Neural progenitor cell (in vitro differentiated cells): ENCODE results near the gene TLE4. TPM values are rescaled to one million over a fixed set of nuclear protein-coding genes. Genes with fewer than 3 reads are reported as not detected.

Experiments used
- DNase-seq: peaks from one replicate; pipeline ENCODE4 v3.0.0-alpha.2; 2016; ENCODE audit warnings: low spot score
- H2AFZ ChIP-seq: fragments of 200-600 bp; sonication (generic); replicated peaks from 2 replicates; pipeline ENCODE4 v1.6.1; 2016; ENCODE audit warnings: antibody characterized with exemption
- H3F3A ChIP-seq: fragments of 200-600 bp; sonication (generic); 2 replicates; pipeline ENCODE4 v1.6.1; 2016; ENCODE audit warnings: antibody characterized with exemption, low read depth
- H3K27ac ChIP-seq: fragments of 200-600 bp; sonication (generic); 2 replicates; pipeline ENCODE4 v1.5.1; 2016; ENCODE audit warnings: mild to moderate bottlenecking
- H3K27me3 ChIP-seq: fragments of 200-600 bp; sonication (generic); 2 replicates; pipeline ENCODE4 v1.6.1; 2016; ENCODE audit warnings: mild to moderate bottlenecking, moderate library complexity
- H3K36me3 ChIP-seq: fragments of 200-600 bp; sonication (generic); 2 replicates; pipeline ENCODE4 v1.5.1; 2016
- H3K4me1 ChIP-seq: fragments of 200-600 bp; sonication (generic); 2 replicates; pipeline ENCODE4 v1.6.1; 2016; ENCODE audit warnings: mixed run types
- H3K4me2 ChIP-seq: fragments of 200-600 bp; sonication (generic); 2 replicates; pipeline ENCODE4 v1.6.1; 2016
- H3K4me3 ChIP-seq: fragments of 200-600 bp; sonication (generic); 2 replicates; pipeline ENCODE4 v1.5.1; 2016
- H3K79me2 ChIP-seq: fragments of 200-600 bp; sonication (generic); 2 replicates; pipeline ENCODE4 v1.6.1; 2016; ENCODE audit warnings: low read depth
- H3K9ac ChIP-seq: fragments of 200-600 bp; sonication (generic); 2 replicates; pipeline ENCODE4 v1.6.1; 2016
- H3K9me3 ChIP-seq: fragments of 200-600 bp; sonication (generic); 2 replicates; pipeline ENCODE4 v1.5.1; 2016; ENCODE audit warnings: low read depth
- H4K20me1 ChIP-seq: fragments of 200-600 bp; sonication (generic); 2 replicates; pipeline ENCODE4 v1.6.1; 2016; ENCODE audit warnings: low read depth
- H3K27ac Mint-ChIP-seq: 3 replicates; pipeline ENCODE4 v1.8.0; 2021; ENCODE audit warnings: mixed read lengths
- H3K27me3 Mint-ChIP-seq: 2 replicates; pipeline ENCODE4 v1.8.0; 2022; ENCODE audit warnings: low read depth, mild to moderate bottlenecking, inconsistent platforms, moderate library complexity, mixed read lengths; ENCODE audit not compliant: insufficient read depth
- H3K36me3 Mint-ChIP-seq: 3 replicates; pipeline ENCODE4 v1.8.0; 2021; ENCODE audit warnings: mixed read lengths
- H3K4me1 Mint-ChIP-seq: 3 replicates; pipeline ENCODE4 v1.8.0; 2021; ENCODE audit warnings: mixed read lengths
- H3K4me3 Mint-ChIP-seq: 3 replicates; pipeline ENCODE4 v1.8.0; 2021; ENCODE audit warnings: mild to moderate bottlenecking, moderate library complexity, mixed read lengths
- H3K9me3 Mint-ChIP-seq: 3 replicates; pipeline ENCODE4 v1.8.0; 2020; ENCODE audit warnings: mixed read lengths
- EZH2 ChIP-seq: fragments of 200-600 bp; sonication (generic); IDR thresholded peaks from 2 replicates; pipeline ENCODE4 v1.6.1; 2017; ENCODE audit warnings: antibody characterized with exemption, mild to moderate bottlenecking, moderate library complexity
- EZH2phosphoT487 ChIP-seq: fragments of 200-600 bp; sonication (generic); IDR thresholded peaks from 2 replicates; pipeline ENCODE4 v1.6.1; 2017; ENCODE audit warnings: antibody characterized with exemption
- total RNA-seq: library from RNA; depleted of rRNA; stranded (reverse); fragments of >200 nt; gene quantifications from 2 replicates; pipeline ENCODE4 v1.2.3, GENCODE V29; 2015; ENCODE audit warnings: low replicate concordance
- TF ChIP-seq, protein P1 (sequence below): fragments of 200-600 bp; sonication (generic); IDR thresholded peaks from 2 replicates; pipeline ENCODE4 v1.5.1; 2017; ENCODE audit warnings: antibody characterized with exemption, mild to moderate bottlenecking

Gene TLE4
- total RNA-seq, 1 donor from 2014 or later: 265 TPM

DNA sequence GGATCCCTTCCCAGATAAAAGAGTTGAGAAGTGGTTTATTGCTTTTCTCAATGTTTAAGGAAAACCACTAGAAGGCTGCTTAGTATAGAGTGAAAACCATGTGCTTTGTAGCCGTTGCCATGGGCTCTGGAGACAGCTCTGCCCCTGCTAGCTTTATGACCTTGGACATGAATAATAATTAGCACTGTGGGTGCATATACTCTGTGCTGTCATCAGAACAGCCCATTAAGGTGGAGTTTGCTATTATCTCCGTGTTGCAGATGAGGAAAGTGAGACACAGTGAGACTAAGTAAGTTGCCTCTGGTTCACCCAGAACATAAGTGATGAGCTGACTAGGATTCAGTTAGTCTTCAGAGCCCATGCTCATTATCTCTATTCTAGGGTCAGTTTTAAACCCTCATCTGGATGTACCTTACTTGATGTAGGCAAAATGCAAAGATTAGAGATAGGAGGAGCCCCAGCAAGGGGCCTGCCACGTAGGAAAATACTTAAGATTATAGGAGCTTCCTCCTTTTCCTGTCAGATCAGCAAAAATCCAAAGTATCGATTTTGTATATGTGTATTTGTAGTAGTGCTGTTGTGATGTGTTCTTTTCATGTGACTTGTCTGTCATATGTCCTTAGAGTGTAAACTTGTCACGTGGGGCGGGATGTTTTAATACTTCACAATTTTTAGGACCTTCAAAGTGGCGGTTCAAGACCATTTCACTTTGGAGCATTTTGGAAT is 102.5 kb downstream of the TLE4 start:
- no peak overlapping the region for H3K9ac ChIP-seq
- Mint-ChIP-seq H3K36me3 (peaks cover 80% of the 10 kb centered on the region), H3K27me3 (peaks cover 6% of the 10 kb centered on the region), H3K9me3 (peaks cover 31% of the 10 kb centered on the region), H3K4me1 (peaks cover 29% of the 10 kb centered on the region), H3K27ac (peak overlapping the region; percentile 16), H3K4me3 (no peak overlapping the region)
- no peak overlapping the region for H3K4me2 ChIP-seq
- H3K9me3 ChIP-seq: no peaks in the 10 kb centered on the region
- no peak for DNase-seq
- H3K27ac ChIP-seq: no peak overlapping the region
- no peak overlapping the region for H3K4me3 ChIP-seq
- peaks cover 12% of the 10 kb centered on the region for H3K36me3 ChIP-seq
- H2AFZ ChIP-seq: no peak overlapping the region
- H3K27me3 ChIP-seq: no peaks in the 10 kb centered on the region
- H3F3A ChIP-seq: peaks cover 19% of the 10 kb centered on the region
- peaks cover 47% of the 10 kb centered on the region for H3K4me1 ChIP-seq
- H3K79me2 ChIP-seq: peaks cover 93% of the 10 kb centered on the region
- H4K20me1 ChIP-seq: peaks cover 55% of the 10 kb centered on the region
- no peak for TF ChIP-seq EZH2
- TF ChIP-seq, protein P1, sequence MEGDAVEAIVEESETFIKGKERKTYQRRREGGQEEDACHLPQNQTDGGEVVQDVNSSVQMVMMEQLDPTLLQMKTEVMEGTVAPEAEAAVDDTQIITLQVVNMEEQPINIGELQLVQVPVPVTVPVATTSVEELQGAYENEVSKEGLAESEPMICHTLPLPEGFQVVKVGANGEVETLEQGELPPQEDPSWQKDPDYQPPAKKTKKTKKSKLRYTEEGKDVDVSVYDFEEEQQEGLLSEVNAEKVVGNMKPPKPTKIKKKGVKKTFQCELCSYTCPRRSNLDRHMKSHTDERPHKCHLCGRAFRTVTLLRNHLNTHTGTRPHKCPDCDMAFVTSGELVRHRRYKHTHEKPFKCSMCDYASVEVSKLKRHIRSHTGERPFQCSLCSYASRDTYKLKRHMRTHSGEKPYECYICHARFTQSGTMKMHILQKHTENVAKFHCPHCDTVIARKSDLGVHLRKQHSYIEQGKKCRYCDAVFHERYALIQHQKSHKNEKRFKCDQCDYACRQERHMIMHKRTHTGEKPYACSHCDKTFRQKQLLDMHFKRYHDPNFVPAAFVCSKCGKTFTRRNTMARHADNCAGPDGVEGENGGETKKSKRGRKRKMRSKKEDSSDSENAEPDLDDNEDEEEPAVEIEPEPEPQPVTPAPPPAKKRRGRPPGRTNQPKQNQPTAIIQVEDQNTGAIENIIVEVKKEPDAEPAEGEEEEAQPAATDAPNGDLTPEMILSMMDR: no peak
- TF ChIP-seq EZH2phosphoT487: no peak

DNA sequence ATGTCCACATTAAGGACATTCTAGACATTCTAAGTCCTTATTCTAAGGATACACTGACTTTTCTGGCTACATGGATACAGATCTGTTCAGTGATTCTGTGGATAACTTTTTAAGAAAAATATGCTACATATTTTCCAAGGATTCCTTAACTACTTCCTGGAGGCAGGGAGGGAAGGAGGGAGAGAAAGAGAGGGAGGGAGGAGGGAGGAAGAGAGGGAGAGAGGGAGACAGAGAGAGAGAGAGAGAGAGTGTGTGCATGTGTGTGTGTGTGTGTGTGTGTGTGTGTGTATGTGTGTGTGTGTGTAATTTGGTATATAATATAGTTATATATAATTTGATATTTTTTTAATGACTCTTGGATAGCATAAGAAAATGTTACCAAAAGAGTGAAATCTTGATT is 109.8 kb downstream of the TLE4 start:
- TF ChIP-seq EZH2 (no peak), EZH2phosphoT487 (no peak)
- TF ChIP-seq, protein P1: no peak
- Mint-ChIP-seq H3K4me1 (peaks cover 30% of the 10 kb centered on the region), H3K9me3 (peaks cover 14% of the 10 kb centered on the region), H3K4me3 (no peak overlapping the region), H3K27me3 (no peaks in the 10 kb centered on the region), H3K36me3 (peaks cover 51% of the 10 kb centered on the region), H3K27ac (peak overlapping the region; percentile 15)
- no peak for DNase-seq
- peak overlapping the region; percentile 44 for H3K27ac ChIP-seq
- H3K36me3 ChIP-seq: peaks cover 12% of the 10 kb centered on the region
- no peak overlapping the region for H3K9ac ChIP-seq
- no peaks in the 10 kb centered on the region for H3K9me3 ChIP-seq
- no peak overlapping the region for H2AFZ ChIP-seq
- H4K20me1 ChIP-seq: peaks cover 56% of the 10 kb centered on the region
- H3K27me3 ChIP-seq: no peaks in the 10 kb centered on the region
- H3F3A ChIP-seq: no peaks in the 10 kb centered on the region
- peaks cover 24% of the 10 kb centered on the region for H3K4me1 ChIP-seq
- H3K4me2 ChIP-seq: peak overlapping the region; percentile 11
- H3K4me3 ChIP-seq: no peak overlapping the region
- peaks cover 88% of the 10 kb centered on the region for H3K79me2 ChIP-seq

DNA sequence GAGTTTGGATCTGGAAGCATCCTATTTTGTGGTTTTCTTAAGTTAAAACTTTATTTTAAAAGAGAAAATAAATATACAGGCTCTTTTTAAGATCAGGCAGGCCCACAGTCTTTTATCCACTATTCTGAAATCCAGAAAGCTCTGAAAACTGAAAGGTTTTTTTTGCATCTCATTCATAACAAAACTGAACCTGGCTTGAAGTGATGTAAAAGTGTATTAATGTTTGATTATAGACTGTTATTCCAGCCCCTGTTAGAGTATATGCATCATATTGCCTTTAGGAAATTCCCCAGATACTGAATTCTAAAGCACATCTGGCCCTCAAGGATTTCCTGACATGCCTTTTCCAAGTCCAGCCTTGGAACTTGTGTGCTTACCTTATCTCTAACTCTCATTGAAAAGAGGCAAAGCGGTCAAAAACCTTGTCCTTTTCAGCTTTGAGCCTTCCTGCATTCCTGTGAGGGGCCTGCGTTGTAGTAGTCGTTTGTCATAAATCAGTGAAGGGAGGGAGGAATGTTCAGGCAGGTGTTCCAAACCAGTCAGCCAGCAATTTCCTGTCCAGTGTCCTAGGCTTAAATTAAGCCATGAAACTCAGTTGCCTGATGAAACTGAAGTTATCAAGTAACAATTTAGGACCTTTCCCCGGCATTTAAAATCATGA is 110.4 kb downstream of the TLE4 start:
- Histone ChIP-seq H3K4me2 (no peak overlapping the region), H3F3A (no peaks in the 10 kb centered on the region), H3K4me1 (peaks cover 24% of the 10 kb centered on the region), H3K27me3 (no peaks in the 10 kb centered on the region), H3K27ac (peak overlapping the region; percentile 44), H3K79me2 (peaks cover 88% of the 10 kb centered on the region), H3K9ac (no peak overlapping the region), H3K36me3 (peaks cover 10% of the 10 kb centered on the region), H2AFZ (no peak overlapping the region), H3K9me3 (no peaks in the 10 kb centered on the region), H3K4me3 (no peak overlapping the region), H4K20me1 (peaks cover 62% of the 10 kb centered on the region)
- H3K4me1 Mint-ChIP-seq: peaks cover 32% of the 10 kb centered on the region
- TF ChIP-seq, protein P1: no peak
- no peak for TF ChIP-seq EZH2
- TF ChIP-seq EZH2phosphoT487: no peak
- peak; percentile 22 for DNase-seq
- H3K27me3 Mint-ChIP-seq: no peaks in the 10 kb centered on the region
- peaks cover 51% of the 10 kb centered on the region for H3K36me3 Mint-ChIP-seq
- H3K27ac Mint-ChIP-seq: peak overlapping the region; percentile 50
- H3K4me3 Mint-ChIP-seq: no peak overlapping the region
- H3K9me3 Mint-ChIP-seq: peaks cover 10% of the 10 kb centered on the region
